ENCODE results near the gene GPR183.

GPR183 gene

DNA sequence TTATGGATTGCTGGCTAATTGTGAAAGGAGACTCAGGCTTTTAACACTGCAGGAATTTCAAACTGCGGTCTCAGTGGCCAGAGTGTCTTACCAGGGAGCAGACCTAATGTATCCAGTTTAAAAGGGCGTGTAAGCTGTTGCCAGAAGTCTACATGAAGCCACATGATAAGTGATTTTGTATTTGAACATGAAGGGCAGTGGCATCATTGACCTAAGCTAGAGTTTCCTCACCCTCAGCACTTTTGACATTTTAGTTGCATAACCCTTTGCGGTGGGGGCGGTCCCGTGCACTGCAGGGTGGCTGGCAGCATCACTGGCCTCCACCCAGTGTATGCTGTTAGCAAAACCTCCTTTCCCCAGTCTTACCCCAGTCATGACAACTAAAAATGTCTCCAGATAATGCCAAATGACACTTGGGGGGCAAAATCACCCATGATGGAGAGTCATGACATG is 25.4 kb downstream of the GPR183 start:
- TF ChIP-seq, protein P1, sequence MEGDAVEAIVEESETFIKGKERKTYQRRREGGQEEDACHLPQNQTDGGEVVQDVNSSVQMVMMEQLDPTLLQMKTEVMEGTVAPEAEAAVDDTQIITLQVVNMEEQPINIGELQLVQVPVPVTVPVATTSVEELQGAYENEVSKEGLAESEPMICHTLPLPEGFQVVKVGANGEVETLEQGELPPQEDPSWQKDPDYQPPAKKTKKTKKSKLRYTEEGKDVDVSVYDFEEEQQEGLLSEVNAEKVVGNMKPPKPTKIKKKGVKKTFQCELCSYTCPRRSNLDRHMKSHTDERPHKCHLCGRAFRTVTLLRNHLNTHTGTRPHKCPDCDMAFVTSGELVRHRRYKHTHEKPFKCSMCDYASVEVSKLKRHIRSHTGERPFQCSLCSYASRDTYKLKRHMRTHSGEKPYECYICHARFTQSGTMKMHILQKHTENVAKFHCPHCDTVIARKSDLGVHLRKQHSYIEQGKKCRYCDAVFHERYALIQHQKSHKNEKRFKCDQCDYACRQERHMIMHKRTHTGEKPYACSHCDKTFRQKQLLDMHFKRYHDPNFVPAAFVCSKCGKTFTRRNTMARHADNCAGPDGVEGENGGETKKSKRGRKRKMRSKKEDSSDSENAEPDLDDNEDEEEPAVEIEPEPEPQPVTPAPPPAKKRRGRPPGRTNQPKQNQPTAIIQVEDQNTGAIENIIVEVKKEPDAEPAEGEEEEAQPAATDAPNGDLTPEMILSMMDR (IDR thresholded peaks at IDR 0.05; ENCODE audit: insufficient read depth, low read depth, low read length, missing control alignments) = no peak
- H3K4me3 ChIP-seq (ENCODE audit: low read length) = no peak overlapping the region
- no peak for DNase-seq (ENCODE audit: low read depth)

- TF ChIP-seq, protein P1 (IDR thresholded peaks at IDR 0.05; ENCODE audit: insufficient read depth, low read depth, low read length, missing control alignments) = no peak
- H3K4me3 ChIP-seq (ENCODE audit: low read length) = no peak overlapping the region
- peak; percentile 75 for DNase-seq (ENCODE audit: low read depth)
Observed at GRCh38 chr13:99280166-99280565, 27.0 kb downstream of the GPR183 start.

DNA sequence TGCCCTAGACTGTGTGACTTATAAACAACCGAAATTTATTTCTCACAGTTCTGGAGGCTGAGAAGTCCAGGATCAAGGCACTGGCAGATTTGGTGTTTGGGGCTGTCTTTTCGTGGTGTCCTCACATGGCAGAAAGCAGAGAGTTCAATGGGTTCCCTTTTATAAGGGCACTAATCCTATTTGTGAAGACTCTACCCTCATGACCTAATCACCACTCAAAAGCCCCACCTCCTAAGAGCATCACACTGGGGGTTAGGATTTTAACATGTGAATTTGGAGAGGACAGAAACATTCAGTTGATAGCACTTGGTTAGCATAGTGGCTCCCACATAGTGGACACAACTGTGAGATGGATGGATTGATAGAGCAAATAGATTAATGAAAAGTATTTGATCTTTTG is 27.6 kb downstream of the GPR183 start:
- H3K4me3 ChIP-seq (ENCODE audit: low read length) = no peak overlapping the region
- TF ChIP-seq, protein P1 (IDR thresholded peaks at IDR 0.05; ENCODE audit: insufficient read depth, low read depth, low read length, missing control alignments) = no peak

DNA sequence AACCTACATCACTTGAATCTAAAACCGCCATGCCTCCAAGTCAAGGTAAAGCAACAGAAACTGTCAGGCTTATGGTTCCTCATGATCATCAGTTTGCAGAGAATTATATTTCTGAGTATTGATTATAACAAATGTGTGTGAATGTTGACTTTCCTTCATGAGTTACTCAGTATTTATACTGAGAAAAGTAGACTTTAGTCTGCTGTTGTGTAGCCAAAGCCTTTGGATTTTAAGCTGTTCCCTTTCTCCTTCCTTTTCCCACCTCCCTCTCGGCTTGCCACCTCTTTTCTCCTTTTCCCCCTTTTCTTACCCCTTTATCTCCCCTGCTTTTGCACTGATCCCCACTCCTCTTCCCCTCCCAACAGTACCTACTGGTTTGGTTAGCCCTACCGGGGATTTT is 28.4 kb downstream of the GPR183 start:
- DNase-seq (ENCODE audit: low read depth) = no peak
- TF ChIP-seq, protein P1 (IDR thresholded peaks at IDR 0.05; ENCODE audit: insufficient read depth, low read depth, low read length, missing control alignments) = no peak
- no peak overlapping the region for H3K4me3 ChIP-seq (ENCODE audit: low read length)

More for the DNA sequence above, 27.6 kb downstream of the GPR183 start:
- DNase-seq (ENCODE audit: low read depth) = no peak

DNA sequence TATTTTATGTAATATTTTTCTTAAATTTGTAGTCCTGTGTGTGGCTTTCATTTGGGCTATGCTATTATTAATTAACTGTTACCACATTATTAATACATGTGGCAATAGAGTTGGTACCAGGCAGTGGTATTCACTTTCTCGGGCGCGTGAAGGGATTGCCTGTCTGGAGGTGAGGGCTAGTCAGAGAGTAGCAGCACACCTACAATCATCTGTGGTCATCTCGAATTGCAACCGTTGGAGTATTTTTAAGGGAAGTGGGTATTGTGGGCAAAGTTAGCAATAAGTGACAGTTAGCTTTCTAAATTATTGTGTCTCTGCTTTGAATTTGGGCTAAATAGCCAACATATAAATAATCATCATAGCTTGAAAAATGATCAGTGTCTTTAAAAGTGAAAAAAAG is 29.0 kb downstream of the GPR183 start:
- TF ChIP-seq, protein P1 (IDR thresholded peaks at IDR 0.05; ENCODE audit: insufficient read depth, low read depth, low read length, missing control alignments) = no peak
- DNase-seq (ENCODE audit: low read depth) = no peak
- no peak overlapping the region for H3K4me3 ChIP-seq (ENCODE audit: low read length)

DNA sequence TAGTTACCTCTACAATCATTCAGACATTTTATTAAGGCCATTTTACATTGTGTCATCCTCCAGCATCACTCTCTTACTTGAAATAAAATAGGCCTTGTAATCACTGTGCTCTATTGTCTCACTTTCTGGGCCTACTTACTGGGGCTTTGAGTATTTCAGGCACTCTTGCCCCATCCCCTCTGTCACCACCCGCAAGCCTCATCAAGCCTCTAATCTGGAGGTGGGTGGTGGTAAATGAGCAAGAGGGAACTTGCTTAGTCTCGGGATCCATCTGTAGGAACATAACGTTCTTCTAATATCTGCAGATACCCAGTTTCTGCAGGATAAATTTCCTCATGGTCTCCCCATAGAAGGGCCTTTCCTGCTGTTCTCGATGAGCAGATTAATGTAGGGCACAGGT is 29.6 kb downstream of the GPR183 start:
- DNase-seq (ENCODE audit: low read depth) = peak; percentile 42
- H3K4me3 ChIP-seq (ENCODE audit: low read length) = no peak overlapping the region
- TF ChIP-seq, protein P1 (IDR thresholded peaks at IDR 0.05; ENCODE audit: insufficient read depth, low read depth, low read length, missing control alignments) = no peak

DNA sequence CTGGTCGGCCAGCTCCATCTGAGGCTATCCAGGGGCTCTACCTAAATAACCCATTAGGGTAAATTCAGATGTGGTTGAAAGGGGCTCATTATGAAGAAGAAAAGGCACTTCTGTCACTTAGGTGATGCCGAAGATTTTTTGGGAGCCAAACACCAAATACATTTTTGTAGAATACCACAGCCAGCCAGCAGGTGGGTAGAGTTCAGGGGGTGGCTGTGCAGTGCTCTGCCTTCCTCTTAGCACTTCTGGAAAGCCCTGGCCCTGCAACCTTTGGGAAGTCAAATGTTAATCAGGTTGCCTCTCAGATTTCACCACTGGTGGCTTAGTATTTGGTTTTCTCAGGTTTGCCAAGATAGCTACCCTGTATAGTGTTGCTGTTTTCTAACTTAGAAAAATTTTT is 30.5 kb downstream of the GPR183 start:
- DNase-seq (ENCODE audit: low read depth) = no peak
- H3K4me3 ChIP-seq (ENCODE audit: low read length) = no peak overlapping the region
- TF ChIP-seq, protein P1 (IDR thresholded peaks at IDR 0.05; ENCODE audit: insufficient read depth, low read depth, low read length, missing control alignments) = no peak

All from epithelial cell of esophagus (primary cell).